ENCODE data around the gene HAUS3.

DNA sequence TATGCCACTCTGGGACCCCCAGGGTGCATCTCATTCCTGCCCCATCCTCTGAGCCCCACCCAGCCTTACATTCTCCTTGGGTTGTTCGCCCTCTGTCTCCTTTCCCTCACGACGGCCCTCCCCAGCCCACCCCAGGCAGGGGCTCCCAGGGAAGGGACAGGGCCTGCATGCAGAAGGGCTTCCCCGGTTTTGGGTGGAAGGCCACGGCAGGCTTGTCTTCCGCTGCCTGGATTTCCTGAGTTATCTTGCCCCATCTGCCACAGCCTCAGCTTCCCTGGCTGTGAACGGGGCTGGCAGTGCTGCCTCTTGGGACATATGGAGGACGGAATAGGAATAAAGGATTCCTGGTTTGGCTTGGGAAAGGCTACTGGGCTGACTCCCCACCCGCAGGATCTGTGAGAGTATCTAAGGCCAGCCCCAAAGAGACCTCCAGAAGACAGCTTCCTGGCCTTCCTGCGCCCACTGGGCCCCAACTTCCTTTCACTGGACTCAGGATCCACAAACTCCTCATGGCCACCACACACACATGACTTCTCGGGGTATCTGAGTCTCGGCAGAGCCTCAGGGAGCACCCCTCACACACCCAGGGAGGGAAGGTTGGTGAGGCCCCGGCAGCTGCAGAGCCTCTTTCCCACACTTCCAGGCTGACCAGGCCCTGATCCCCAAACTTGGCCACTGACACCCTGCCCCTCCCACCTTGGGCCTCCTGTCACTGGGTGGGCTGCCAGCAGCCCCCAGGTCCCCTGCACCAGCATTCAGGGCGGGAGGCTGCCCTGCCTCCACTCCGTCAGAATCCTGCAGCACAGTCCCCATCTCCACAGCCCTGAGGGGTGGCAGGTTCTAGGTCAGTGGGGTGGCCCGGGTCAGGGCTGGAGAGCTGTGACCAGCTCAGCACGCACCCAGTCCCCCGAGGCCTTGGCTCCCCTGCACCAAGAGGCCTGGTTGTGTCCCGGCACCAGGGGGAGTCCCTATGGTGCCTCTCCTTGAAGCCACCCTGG, 23.5 kb upstream of the HAUS3 start:
- TF ChIP-seq, protein P1, sequence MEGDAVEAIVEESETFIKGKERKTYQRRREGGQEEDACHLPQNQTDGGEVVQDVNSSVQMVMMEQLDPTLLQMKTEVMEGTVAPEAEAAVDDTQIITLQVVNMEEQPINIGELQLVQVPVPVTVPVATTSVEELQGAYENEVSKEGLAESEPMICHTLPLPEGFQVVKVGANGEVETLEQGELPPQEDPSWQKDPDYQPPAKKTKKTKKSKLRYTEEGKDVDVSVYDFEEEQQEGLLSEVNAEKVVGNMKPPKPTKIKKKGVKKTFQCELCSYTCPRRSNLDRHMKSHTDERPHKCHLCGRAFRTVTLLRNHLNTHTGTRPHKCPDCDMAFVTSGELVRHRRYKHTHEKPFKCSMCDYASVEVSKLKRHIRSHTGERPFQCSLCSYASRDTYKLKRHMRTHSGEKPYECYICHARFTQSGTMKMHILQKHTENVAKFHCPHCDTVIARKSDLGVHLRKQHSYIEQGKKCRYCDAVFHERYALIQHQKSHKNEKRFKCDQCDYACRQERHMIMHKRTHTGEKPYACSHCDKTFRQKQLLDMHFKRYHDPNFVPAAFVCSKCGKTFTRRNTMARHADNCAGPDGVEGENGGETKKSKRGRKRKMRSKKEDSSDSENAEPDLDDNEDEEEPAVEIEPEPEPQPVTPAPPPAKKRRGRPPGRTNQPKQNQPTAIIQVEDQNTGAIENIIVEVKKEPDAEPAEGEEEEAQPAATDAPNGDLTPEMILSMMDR (IDR thresholded peaks at IDR 0.05 in 4 of 5, conservative IDR thresholded peaks at IDR 0.05 in 1 of 5) = no peak
- TF ChIP-seq POLR2A (IDR thresholded peaks at IDR 0.05) = no peak
